ENCODE results near the gene TUBB2B.
"Not testable (repeated sequence)": the region's sequence is repeated elsewhere in the genome, so short reads cannot be mapped to it uniquely, and the experiment has no call there.

The TUBB2B gene

DNA sequence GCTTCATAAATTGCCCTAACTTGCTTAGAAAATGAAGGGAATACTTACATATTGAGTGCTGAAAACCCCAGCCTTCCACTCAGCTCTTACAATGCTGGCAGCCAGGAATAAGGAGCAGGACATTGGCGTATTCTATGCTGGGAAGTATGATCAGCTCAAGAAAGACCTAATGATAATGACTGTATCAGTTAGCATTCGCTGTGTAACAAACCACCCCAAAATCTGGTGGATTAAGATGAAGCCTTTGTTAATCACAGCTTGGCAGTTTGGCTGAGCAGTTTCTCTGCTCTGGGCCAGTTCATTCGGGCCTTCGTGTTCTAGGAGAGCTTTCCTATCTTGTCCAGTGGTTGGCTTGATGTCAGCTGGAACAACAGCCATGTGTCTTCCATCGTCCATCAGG lies 36.7 kb downstream of the TUBB2B start:
- no peak for DNase-seq (ENCODE audit: low read depth in 1 of 2, low spot score in 1 of 2)

DNA sequence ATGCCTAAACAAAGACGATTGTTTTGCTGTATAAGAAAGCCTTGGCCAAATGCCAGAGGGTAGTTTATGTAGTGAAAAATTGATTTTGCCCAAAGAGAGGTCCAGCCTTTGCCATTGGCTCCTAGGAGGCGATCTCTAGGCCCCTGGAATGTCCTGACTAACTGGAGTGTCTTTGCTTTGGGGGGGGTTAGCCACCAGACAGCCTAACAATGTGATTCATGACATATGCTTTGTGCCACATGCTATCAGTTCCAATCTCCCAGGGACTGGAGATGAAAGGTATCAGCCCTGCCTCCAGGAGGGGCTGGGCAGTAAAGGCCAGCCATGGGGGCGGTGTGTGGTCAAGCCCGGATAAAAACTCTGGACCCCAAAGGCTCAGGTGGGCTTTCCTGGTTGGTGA lies 37.4 kb downstream of the TUBB2B start:
- no peak for DNase-seq (ENCODE audit: low read depth in 1 of 2, low spot score in 1 of 2)

DNA sequence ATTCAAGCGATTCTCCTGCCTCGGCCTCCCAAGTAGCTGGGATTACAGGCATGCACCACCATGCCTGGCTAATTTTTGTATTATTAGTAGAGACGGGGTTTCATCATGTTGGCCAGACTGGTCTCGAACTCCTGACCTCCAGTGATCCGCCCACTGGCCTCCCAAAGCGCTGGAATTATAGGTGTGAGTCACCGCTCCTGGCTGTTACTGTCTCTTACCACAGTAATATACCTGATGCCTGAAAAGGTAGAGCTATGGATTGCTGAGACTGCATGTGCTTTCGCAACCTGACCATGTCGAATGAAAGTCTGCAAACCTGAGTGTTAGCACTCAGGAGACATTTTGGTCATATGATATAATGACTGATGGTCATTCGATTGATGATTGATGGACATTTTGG lies 38.3 kb downstream of the TUBB2B start:
- DNase-seq (ENCODE audit: low read depth in 1 of 2, low spot score in 1 of 2): not testable (repeated sequence)

DNA sequence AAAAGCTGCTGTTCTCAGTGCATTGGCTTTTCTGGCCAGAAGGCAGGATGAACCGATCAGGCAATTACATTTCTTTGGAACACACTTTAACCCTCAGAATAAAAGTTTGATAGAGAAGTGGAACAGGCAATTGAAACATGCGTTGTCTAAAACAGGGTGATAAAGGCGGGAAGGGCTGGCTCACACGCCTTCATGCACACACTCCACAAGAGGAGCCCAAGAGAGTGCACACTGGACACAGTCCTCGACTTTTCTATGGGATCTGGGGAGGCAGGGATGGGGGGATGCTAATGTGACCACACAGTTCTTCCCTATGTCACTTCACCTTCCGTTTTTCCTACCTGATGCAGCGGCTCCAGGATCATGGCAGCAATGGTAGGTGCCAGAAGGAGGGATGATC lies 39.2 kb downstream of the TUBB2B start:
- DNase-seq (ENCODE audit: low read depth in 1 of 2, low spot score in 1 of 2): no peak

DNA sequence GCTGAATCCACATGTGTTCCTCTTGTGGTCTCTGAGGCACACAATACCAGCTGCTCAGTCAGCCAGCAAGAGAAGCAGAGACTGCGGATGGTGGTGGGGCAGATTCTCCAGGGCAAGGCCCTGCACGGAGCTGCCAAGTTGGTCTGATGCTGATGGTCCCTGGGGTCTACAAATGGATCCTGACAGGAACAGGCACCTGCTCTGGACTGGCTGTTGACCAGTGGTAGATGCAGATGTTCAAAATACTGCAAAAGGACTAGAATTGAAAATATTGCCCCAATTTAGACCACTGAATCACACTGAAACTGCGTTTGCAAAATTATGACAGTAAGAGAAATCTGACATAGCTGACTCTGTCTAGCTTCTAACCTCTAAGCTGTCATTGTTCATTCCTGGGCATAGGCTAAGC lies 40.5 kb downstream of the TUBB2B start:
- no peak for DNase-seq (ENCODE audit: low read depth in 1 of 2, low spot score in 1 of 2)

DNA sequence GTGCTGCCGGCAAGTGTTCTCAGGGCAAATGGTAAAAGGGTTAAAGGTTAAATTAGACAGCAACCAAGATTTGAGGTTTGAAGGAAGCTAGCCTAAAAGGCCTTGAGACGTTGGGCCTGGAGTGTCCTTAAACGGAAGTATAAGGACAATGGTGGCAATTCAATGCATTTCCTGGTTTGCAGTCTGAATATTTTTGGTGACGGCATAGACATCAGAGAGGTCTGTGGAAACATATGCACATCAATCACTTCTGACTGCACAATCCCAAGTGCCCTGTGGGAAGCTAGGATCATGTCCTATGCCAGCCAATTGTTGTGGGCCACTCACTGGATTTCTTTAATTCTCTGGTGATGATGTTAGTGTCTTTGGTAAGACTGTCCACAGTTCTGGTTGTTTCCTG lies 44.4 kb downstream of the TUBB2B start:
- no peak for DNase-seq (ENCODE audit: low read depth in 1 of 2, low spot score in 1 of 2)

DNA sequence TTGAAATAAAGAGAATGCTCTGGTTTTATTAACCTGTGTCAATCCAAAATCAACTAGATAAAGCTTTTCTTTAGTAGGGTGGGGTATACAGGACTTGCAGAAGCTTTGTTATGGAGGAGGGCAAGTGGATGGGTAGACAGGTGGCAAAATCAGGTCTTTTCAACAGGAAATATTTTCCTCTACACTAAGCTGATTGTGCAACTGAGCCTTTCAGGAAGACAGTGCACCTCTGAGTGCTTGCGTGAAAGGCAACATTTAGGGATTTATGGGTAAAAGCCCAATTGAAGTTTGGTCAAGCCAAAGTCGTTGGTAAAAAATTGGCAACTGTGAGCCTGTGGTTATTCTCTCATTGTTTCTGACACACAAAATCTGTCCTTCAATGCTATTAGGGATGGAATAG lies 46.3 kb downstream of the TUBB2B start:
- DNase-seq (ENCODE audit: low read depth in 1 of 2, low spot score in 1 of 2): no peak

DNA sequence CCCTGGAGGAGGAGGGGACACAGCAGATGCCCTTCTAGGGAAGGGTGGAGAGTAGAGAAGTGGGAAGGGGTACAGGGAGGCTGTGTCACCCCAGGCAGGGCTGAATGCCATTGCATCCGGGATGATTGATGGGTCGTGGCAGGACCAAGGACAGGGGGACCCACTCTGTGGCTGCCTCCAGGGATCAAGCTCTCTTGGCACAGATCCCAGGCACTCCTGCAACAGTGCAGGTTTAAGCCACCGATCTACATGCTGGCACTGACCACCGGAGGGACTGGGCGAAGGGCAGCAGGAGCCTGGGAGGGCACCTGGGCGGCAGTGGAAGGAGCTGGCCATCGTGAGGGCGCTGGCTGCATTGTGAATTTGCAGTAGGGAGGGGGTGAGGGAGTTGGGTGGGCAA lies 47.5 kb downstream of the TUBB2B start:
- not testable (repeated sequence) for DNase-seq (ENCODE audit: low read depth in 1 of 2, low spot score in 1 of 2)

DNA sequence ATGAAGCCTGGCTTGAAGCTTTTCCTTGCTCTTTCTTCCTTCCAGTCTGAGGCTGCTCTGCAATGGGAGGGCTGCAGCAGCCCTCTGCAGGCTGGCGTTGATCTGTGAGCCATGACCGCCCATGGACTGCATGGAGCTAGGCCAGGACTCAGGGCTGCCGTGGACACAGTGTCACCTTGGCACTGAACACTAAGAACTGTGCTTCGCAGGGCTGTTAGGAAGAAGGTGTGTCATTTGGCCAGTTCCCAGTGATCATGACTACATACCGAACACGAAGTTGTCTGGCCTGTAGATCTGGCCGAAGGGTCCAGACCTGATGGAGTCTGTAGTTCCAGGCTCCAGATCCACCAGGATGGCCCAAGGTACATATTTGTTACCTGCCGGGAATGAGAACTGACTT lies 48.8 kb downstream of the TUBB2B start:
- DNase-seq (ENCODE audit: low read depth in 1 of 2, low spot score in 1 of 2): not testable (repeated sequence)

DNA sequence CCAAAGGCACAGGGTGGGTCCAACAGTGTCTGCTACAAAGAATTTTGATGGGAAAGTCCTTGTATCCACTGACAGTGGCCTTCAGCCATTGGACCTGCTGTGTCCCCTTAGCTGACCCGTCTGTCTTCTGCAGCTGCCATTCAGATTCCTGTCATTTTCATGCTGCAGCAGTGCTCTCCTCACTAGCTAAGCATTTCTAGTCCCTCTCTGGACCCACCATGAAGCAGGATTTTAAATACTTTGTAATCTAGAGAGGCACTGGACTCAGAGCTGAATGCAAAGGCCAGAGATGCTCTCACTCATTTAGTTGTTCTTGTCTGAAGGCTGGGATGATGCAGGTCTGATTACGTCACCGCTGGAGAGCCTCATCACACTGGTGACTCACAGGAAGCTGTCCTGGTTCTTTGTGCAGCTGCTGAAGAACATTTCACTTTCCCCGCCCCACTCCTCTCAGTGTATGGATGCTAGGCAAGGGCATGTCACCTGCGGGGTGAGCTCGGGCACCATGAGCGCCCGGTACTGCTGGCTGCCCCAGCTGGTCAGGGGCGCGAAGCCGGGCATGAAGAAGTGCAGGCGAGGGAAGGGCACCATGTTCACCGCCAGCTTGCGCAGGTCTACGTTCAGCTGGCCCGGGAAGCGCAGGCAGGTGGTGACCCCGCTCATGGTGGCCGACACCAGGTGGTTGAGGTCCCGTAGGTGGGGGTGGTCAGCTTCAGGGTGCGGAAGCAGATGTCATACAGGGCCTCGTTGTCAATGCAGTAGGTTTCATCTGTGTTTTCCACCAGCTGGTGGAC lies 50.7 kb downstream of the TUBB2B start:
- no peak for DNase-seq (ENCODE audit: low read depth in 1 of 2, low spot score in 1 of 2)

DNA sequence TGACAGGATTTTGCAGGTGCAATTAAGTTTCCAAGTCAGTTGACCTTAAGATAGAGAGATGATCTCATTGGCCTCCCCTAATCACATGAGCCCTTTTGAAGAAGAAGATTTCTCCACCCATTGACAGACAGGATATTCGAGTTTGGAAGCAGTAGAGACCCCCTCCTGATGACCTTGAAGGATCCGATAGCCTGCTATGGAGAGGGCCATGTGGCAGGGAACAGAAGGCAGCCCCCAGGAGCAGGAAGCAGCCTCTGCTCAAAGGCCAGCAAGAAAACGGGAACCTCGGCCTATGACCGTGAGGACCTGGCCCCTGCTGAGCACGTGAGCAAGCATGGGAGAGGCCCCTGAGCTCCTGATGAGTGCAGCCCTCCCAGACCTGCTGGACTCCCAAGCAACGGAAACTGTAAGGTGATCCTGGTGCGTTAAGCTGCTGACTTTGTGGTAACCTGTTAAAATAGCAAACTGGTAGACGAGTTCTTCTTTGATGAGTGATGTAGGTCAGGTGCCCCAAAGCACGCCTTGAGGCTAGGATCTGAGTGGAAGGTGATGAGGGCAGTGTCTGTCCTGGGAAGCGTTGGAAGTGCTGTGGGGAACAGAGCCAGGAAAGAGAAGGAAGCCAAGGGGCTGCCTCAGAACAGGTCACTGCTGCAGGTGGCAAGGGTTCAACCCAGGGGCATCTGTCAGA lies 51.6 kb downstream of the TUBB2B start:
- no peak for DNase-seq (ENCODE audit: low read depth in 1 of 2, low spot score in 1 of 2)
